ENCODE results near the gene STK24. TPM values are rescaled to one million over a fixed set of nuclear protein-coding genes. Genes with fewer than 3 reads are reported as not detected.

The STK24 gene
- polyA plus RNA-seq, 1 of the 3 experiments (the other 2 are of a cell fraction), result 30.5 TPM

DNA sequence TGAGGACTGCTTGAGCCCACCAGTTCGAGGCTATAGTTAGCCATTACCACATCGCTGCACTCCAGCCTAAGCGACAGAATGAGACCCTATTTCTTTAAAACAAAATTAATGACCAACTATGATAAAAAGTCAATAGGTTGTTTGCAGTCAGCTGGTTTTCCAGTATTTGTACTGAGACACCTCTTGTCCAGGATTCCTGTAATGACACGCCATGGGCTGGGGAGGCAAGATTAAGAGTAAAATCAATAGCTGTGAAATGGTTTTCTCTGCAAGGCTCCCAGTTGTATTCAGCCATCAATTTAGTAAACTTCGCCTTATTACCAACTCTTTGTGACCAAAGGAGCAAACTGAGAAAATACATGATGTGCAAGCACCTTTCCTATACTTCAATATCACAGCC lies 29.5 kb downstream of the STK24 start (continued):
- TF ChIP-seq, protein P1, sequence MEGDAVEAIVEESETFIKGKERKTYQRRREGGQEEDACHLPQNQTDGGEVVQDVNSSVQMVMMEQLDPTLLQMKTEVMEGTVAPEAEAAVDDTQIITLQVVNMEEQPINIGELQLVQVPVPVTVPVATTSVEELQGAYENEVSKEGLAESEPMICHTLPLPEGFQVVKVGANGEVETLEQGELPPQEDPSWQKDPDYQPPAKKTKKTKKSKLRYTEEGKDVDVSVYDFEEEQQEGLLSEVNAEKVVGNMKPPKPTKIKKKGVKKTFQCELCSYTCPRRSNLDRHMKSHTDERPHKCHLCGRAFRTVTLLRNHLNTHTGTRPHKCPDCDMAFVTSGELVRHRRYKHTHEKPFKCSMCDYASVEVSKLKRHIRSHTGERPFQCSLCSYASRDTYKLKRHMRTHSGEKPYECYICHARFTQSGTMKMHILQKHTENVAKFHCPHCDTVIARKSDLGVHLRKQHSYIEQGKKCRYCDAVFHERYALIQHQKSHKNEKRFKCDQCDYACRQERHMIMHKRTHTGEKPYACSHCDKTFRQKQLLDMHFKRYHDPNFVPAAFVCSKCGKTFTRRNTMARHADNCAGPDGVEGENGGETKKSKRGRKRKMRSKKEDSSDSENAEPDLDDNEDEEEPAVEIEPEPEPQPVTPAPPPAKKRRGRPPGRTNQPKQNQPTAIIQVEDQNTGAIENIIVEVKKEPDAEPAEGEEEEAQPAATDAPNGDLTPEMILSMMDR (IDR thresholded peaks at IDR 0.05), result no peak

DNA sequence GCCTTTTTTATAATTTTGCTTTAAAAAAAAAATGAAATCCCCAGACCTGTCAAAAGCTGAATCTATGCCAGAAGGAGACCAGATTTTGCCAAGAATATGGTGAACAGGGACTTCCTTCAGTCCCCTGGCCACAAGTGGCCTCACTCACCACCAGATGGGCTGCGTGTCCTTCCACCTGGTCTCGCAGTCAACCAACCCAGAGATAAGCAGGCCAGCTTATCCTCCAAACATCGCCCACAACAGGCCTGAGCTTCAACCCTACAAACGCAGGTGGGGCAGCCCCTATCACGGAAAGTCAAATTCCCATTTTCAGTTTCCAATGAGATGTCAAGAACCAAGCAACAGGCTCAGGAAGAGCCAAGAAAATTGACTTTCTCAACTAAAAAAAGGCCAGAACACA lies 30.5 kb downstream of the STK24 start:
- no peak for TF ChIP-seq RXRA (IDR thresholded peaks at IDR 0.05; ENCODE audit: borderline replicate concordance, low read depth)
- H3F3A ChIP-seq (replicated peaks; ENCODE audit: insufficient read depth), result no peaks in the 10 kb centered on the region
- ChIA-PET CTCF (interaction anchor here (1.0 kb wide), 1 partner anchor 13 kb away, joined by 3 read pairs; no protein-coding TSS in a partner anchor), POLR2A (no interaction called here)
- H3K4me2 ChIP-seq, result no peak overlapping the region
- H3K9me2 ChIP-seq, result no peaks in the 10 kb centered on the region
- peaks cover 0 to 35% of the 10 kb centered on the region in 2 experiments; a peak in 3 of 4 replicates for H3K4me1 ChIP-seq (ENCODE audit: control insufficient read depth in 1 of 2, insufficient read depth in 2 of 2, low read depth in 1 of 2, low read length in 1 of 2)
- no peaks in the 10 kb centered on the region for H3K9me3 ChIP-seq
- H3K79me2 ChIP-seq (ENCODE audit: insufficient read depth), result peaks cover 98% of the 10 kb centered on the region
- no peak overlapping the region for H3K4me3 ChIP-seq (ENCODE audit: low read depth in 2 of 2, low read length in 1 of 2)
- H4K20me1 ChIP-seq (ENCODE audit: insufficient read depth), result peaks cover 71% of the 10 kb centered on the region
- peaks cover 0 to 5% of the 10 kb centered on the region in 2 experiments for H3K36me3 ChIP-seq (replicated peaks in 1 of 2; ENCODE audit: control insufficient read depth in 1 of 2, insufficient read depth in 2 of 2, low read length in 1 of 2)
- no peak for DNase-seq
- H3K27me3 ChIP-seq (ENCODE audit: insufficient read depth), result no peaks in the 10 kb centered on the region
- H3K9ac ChIP-seq, result no peak overlapping the region
- no peak overlapping the region for H2AFZ ChIP-seq (ENCODE audit: low read depth)
- WGBS (ENCODE audit: low lambda C conversion rate), result 97% methylated on average over 5 of the region's 5 CpGs
- H3K27ac ChIP-seq (ENCODE audit: low read depth in 2 of 2, low read length in 1 of 2), result no peak overlapping the region

DNA sequence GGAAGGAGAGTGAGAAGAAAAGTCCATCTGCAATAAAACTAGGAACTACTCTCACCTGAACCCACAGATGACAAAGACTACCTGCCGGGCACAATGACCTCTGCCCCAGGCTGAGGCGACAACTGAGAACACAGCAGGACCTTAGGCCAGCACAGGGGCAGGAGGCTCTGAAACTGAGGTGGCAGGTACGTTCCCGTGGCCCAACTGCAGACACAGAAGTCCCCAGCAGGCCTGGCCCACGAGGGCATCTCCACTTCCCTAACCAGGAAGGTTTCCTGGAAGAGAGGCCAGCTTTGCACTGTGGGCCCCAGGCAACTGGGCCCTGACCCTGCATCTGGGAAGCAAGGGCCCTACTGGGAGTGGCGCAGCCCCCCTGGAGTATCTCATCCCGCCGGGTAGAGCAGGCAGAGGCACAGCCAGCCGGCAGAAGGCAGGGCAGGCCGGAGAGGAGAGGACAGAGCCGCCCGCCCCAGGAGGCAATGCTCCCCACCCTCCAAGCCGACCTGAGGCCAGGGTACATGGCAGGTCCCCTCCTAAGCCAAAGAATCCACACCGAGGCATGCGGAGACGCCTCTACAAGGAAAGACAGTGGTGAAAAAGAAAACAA lies 32.7 kb downstream of the STK24 start:
- Histone ChIP-seq H3K9me3 (no peaks in the 10 kb centered on the region), H3K36me3 (replicated peaks in 1 of 2; ENCODE audit: control insufficient read depth in 1 of 2, insufficient read depth in 2 of 2, low read length in 1 of 2) (peaks cover 0 to 4% of the 10 kb centered on the region in 2 experiments), H3K9me2 (no peaks in the 10 kb centered on the region), H3K79me2 (ENCODE audit: insufficient read depth) (peaks cover 98% of the 10 kb centered on the region), H3K27ac (ENCODE audit: low read depth in 2 of 2, low read length in 1 of 2) (peak overlapping the region in 1 of 2 experiments; percentile 28; a peak in 1 of 4 replicates), H3K4me1 (ENCODE audit: control insufficient read depth in 1 of 2, insufficient read depth in 2 of 2, low read depth in 1 of 2, low read length in 1 of 2) (peaks cover 0 to 52% of the 10 kb centered on the region in 2 experiments; a peak in 3 of 4 replicates), H2AFZ (ENCODE audit: low read depth) (no peak overlapping the region), H3K4me2 (no peak overlapping the region), H3K27me3 (ENCODE audit: insufficient read depth) (no peaks in the 10 kb centered on the region), H4K20me1 (ENCODE audit: insufficient read depth) (peaks cover 81% of the 10 kb centered on the region), H3K9ac (no peak overlapping the region), H3F3A (replicated peaks; ENCODE audit: insufficient read depth) (no peaks in the 10 kb centered on the region), H3K4me3 (ENCODE audit: low read depth in 2 of 2, low read length in 1 of 2) (no peak overlapping the region)
- ChIA-PET POLR2A (no interaction called here), CTCF (interaction anchor here (0.5 to 2.4 kb wide), 2 partner anchors 40 to 96 kb away, joined by 3 to 8 read pairs; no protein-coding TSS in a partner anchor)
- TF ChIP-seq EP300 (IDR thresholded peaks at IDR 0.05; ENCODE audit: borderline replicate concordance in 1 of 2, low read depth in 1 of 2, low read length in 1 of 2), result no peak
- TF ChIP-seq, protein P2, sequence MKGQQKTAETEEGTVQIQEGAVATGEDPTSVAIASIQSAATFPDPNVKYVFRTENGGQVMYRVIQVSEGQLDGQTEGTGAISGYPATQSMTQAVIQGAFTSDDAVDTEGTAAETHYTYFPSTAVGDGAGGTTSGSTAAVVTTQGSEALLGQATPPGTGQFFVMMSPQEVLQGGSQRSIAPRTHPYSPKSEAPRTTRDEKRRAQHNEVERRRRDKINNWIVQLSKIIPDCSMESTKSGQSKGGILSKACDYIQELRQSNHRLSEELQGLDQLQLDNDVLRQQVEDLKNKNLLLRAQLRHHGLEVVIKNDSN (IDR thresholded peaks at IDR 0.05; ENCODE audit: borderline replicate concordance, low read depth), result no peak
- TF ChIP-seq RCOR1 (IDR thresholded peaks at IDR 0.05; ENCODE audit: low read length), result no peak
- TF ChIP-seq, protein P3, sequence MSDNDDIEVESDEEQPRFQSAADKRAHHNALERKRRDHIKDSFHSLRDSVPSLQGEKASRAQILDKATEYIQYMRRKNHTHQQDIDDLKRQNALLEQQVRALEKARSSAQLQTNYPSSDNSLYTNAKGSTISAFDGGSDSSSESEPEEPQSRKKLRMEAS (IDR thresholded peaks at IDR 0.05; ENCODE audit: low read depth), result no peak
- no peak for TF ChIP-seq SIN3A (IDR thresholded peaks at IDR 0.05; ENCODE audit: borderline replicate concordance, low read depth, low read length)
- TF ChIP-seq MXI1 (IDR thresholded peaks at IDR 0.05; ENCODE audit: low read depth, low read length), result no peak
- no peak for TF ChIP-seq NRF1 (IDR thresholded peaks at IDR 0.05; ENCODE audit: low read depth, low read length)
- TF ChIP-seq JUND (IDR thresholded peaks at IDR 0.05), result no peak
- no peak for TF ChIP-seq YY1 (IDR thresholded peaks at IDR 0.05; ENCODE audit: low read depth)
- TF ChIP-seq FOXM1 (IDR thresholded peaks at IDR 0.05; ENCODE audit: low read depth), result no peak
- TF ChIP-seq MEF2A (IDR thresholded peaks at IDR 0.05; ENCODE audit: borderline replicate concordance, low read depth), result no peak
- DNase-seq, result no peak
- WGBS (ENCODE audit: low lambda C conversion rate), result 74% methylated on average over 7 of the region's 16 CpGs
